ENCODE measurements around the gene STK4. TPM values are rescaled to one million over a fixed set of nuclear protein-coding genes. Genes with fewer than 3 reads are reported as not detected.

Gene STK4
- total and polyA plus RNA-seq, 2 donors from 2014 or later = 4.3 to 41.0 TPM

DNA sequence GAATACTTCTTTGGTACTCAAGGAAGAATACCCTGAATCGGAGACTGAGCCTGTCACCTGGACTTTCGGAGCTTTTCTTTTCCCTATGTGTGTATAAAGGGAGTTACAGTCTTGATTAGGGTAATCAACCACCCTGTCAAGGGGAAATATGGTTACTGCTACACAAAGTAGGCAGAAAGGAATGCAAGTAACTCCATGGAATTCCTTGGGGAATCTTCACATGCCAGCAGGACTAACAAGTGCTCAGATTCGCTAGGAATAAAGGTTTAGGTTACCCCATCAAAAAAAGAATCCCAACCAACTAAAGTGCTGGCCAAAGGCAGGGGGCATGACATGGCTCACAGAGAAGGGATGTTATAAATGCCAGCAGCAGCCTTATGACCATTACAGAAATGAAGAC is 124.2 kb downstream of the STK4 start:
- H3K4me3 ChIP-seq (ENCODE audit: low read length in 3 of 3) = no peak overlapping the region
- TF ChIP-seq, protein P1, sequence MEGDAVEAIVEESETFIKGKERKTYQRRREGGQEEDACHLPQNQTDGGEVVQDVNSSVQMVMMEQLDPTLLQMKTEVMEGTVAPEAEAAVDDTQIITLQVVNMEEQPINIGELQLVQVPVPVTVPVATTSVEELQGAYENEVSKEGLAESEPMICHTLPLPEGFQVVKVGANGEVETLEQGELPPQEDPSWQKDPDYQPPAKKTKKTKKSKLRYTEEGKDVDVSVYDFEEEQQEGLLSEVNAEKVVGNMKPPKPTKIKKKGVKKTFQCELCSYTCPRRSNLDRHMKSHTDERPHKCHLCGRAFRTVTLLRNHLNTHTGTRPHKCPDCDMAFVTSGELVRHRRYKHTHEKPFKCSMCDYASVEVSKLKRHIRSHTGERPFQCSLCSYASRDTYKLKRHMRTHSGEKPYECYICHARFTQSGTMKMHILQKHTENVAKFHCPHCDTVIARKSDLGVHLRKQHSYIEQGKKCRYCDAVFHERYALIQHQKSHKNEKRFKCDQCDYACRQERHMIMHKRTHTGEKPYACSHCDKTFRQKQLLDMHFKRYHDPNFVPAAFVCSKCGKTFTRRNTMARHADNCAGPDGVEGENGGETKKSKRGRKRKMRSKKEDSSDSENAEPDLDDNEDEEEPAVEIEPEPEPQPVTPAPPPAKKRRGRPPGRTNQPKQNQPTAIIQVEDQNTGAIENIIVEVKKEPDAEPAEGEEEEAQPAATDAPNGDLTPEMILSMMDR (IDR thresholded peaks at IDR 0.05; ENCODE audit: borderline replicate concordance, extremely low read depth, insufficient read depth) = no peak
- DNase-seq (no peak), FAIRE-seq (no peak)
- H3K9me3 ChIP-seq (ENCODE audit: control insufficient read depth in 2 of 3, insufficient read depth in 1 of 3, low read length in 3 of 3) = no peaks in the 10 kb centered on the region
- H3K27ac ChIP-seq (ENCODE audit: low read depth in 2 of 2, low read length in 2 of 2) = no peak overlapping the region
- H3K4me1 ChIP-seq (ENCODE audit: control insufficient read depth in 2 of 3, insufficient read depth in 2 of 3, low read depth in 1 of 3, low read length in 3 of 3) = no peaks in the 10 kb centered on the region
- no peaks in the 10 kb centered on the region for H3K27me3 ChIP-seq (ENCODE audit: control insufficient read depth, insufficient read depth, low read length)
- intact Hi-C loops (cut with DNase I) = no loop called here
- H3K36me3 ChIP-seq (ENCODE audit: control insufficient read depth in 2 of 3, insufficient read depth in 3 of 3, low read length in 3 of 3) = no peaks in the 10 kb centered on the region
- no peak overlapping the region for H3K9ac ChIP-seq (ENCODE audit: low read length in 3 of 3)

DNA sequence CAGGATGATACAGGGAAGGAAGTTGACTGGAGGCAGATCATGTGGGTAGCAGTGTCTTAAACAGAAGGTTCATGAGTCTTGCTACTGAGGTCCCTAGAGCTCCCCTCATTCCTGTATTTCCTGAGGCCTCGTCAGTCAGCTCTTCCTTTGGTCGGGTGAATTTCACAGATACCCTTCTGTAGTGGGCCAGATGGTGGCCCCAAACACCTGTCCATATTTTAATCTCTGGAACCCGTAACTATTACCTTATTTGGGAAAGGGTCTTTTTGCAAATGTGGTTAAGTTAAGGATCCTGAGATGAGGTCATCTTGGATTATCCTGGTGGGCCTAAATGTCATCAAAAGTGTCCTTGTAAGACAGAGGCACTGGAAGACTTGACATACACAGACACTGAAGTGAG is 125.1 kb downstream of the STK4 start:
- no peak for FAIRE-seq
- no peak overlapping the region for H3K27ac ChIP-seq (ENCODE audit: low read depth in 2 of 2, low read length in 2 of 2)
- H3K9me3 ChIP-seq (ENCODE audit: control insufficient read depth in 2 of 3, insufficient read depth in 1 of 3, low read length in 3 of 3) = no peaks in the 10 kb centered on the region

DNA sequence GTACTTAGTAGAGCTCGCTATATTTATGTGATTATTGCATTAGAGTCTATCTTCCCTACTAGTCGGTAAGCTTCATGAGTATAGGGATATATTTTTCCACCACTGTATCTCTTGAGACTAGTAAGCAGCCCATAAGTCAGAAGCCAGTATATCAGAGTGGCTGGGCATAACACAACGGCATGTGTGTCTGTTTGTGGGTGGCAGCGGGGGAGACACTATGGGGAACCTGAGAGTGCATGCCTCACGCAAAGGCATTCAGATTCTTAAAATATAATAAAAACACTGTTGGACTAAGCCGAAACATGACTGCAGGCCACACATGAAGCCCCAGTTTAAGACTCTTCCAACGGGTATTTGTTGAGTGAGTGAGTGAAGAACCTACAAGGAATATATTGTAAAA is 126.6 kb downstream of the STK4 start:
- no peak overlapping the region for H3K9ac ChIP-seq (ENCODE audit: low read length in 3 of 3)
- H3K27me3 ChIP-seq (ENCODE audit: control insufficient read depth, insufficient read depth, low read length) = peaks cover 16% of the 10 kb centered on the region
- H3K27ac ChIP-seq (ENCODE audit: low read depth in 2 of 2, low read length in 2 of 2) = no peak overlapping the region
- FAIRE-seq (no peak), DNase-seq (no peak)
- intact Hi-C loops (cut with DNase I) = no loop called here
- H3K4me1 ChIP-seq (ENCODE audit: control insufficient read depth in 2 of 3, insufficient read depth in 2 of 3, low read depth in 1 of 3, low read length in 3 of 3) = no peaks in the 10 kb centered on the region
- no peak overlapping the region for H3K4me3 ChIP-seq (ENCODE audit: low read length in 3 of 3)
- H3K36me3 ChIP-seq (ENCODE audit: control insufficient read depth in 2 of 3, insufficient read depth in 3 of 3, low read length in 3 of 3) = no peaks in the 10 kb centered on the region
- no peaks in the 10 kb centered on the region for H3K9me3 ChIP-seq (ENCODE audit: control insufficient read depth in 2 of 3, insufficient read depth in 1 of 3, low read length in 3 of 3)
- TF ChIP-seq, protein P1 (IDR thresholded peaks at IDR 0.05; ENCODE audit: borderline replicate concordance, extremely low read depth, insufficient read depth) = no peak

More for the DNA sequence above, 125.1 kb downstream of the STK4 start:
- TF ChIP-seq, protein P1 (IDR thresholded peaks at IDR 0.05; ENCODE audit: borderline replicate concordance, extremely low read depth, insufficient read depth) = no peak
- Histone ChIP-seq H3K4me1 (ENCODE audit: control insufficient read depth in 2 of 3, insufficient read depth in 2 of 3, low read depth in 1 of 3, low read length in 3 of 3) (no peaks in the 10 kb centered on the region), H3K4me3 (ENCODE audit: low read length in 3 of 3) (no peak overlapping the region), H3K9ac (ENCODE audit: low read length in 3 of 3) (no peak overlapping the region), H3K36me3 (ENCODE audit: control insufficient read depth in 2 of 3, insufficient read depth in 3 of 3, low read length in 3 of 3) (no peaks in the 10 kb centered on the region), H3K27me3 (ENCODE audit: control insufficient read depth, insufficient read depth, low read length) (peaks cover 3% of the 10 kb centered on the region)
- intact Hi-C loops (cut with DNase I) = no loop called here
- DNase-seq = no peak

DNA sequence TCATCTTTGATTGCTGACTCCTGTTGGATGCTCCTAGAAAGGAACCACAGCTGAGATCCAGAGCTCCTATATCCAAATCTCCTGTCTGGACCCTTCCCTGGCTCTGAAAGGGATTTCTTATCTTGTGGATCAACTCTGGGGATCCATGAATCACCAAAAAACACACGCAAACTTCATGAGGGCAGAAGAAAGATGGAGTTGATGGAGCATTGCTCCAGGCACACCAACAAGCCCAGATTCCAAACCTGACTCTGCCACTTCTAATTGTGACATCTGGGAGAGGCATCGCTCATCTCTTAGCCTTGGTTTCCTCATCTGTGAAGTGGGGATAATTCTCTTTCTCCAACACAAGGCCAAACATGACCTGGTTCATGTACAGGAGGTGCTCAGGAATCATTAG is 127.9 kb downstream of the STK4 start:
- no peak overlapping the region for H3K4me3 ChIP-seq (ENCODE audit: low read length in 3 of 3)
- peaks cover 0 to 3% (median 0%) of the 10 kb centered on the region in 3 donors for H3K4me1 ChIP-seq (ENCODE audit: control insufficient read depth in 2 of 3, insufficient read depth in 2 of 3, low read depth in 1 of 3, low read length in 3 of 3)
- FAIRE-seq = no peak
- TF ChIP-seq, protein P1 (IDR thresholded peaks at IDR 0.05; ENCODE audit: borderline replicate concordance, extremely low read depth, insufficient read depth) = no peak
- peaks cover 20% of the 10 kb centered on the region for H3K27me3 ChIP-seq (ENCODE audit: control insufficient read depth, insufficient read depth, low read length)
- H3K9ac ChIP-seq (ENCODE audit: low read length in 3 of 3) = no peak overlapping the region
- DNase-seq = no peak
- no peaks in the 10 kb centered on the region for H3K9me3 ChIP-seq (ENCODE audit: control insufficient read depth in 2 of 3, insufficient read depth in 1 of 3, low read length in 3 of 3)
- intact Hi-C loops (cut with DNase I) = no loop called here
- H3K36me3 ChIP-seq (ENCODE audit: control insufficient read depth in 2 of 3, insufficient read depth in 3 of 3, low read length in 3 of 3) = no peaks in the 10 kb centered on the region
- no peak overlapping the region for H3K27ac ChIP-seq (ENCODE audit: low read depth in 2 of 2, low read length in 2 of 2)

All from kidney (tissue), 14 donors.